K562 (cell line): Measurements from ENCODE around the gene HIVEP3. TPM values are rescaled to one million over a fixed set of nuclear protein-coding genes. Genes with fewer than 3 reads are reported as not detected.

Source experiments
- ADNP ChIP-seq: fragments of 200-800 bp; sonication (Bioruptor generic); IDR thresholded peaks from 2 replicates; pipeline ENCODE4 v1.6.1; 2016; ENCODE audit warnings: missing genetic modification characterization, missing compliant biosample characterization
- ATF7 ChIP-seq: fragments of 450-650 bp; IDR thresholded peaks from 2 replicates; pipeline ENCODE4 v1.7.1; 2014; ENCODE audit warnings: mild to moderate bottlenecking, moderate library complexity
- BACH1 ChIP-seq: fragments of 200-800 bp; sonication (Bioruptor generic); IDR thresholded peaks from 2 replicates; pipeline ENCODE4 v1.6.1; 2016; ENCODE audit warnings: missing genetic modification characterization, missing compliant biosample characterization
- BHLHE40 ChIP-seq: IDR thresholded peaks from 2 replicates; pipeline ENCODE4 v1.6.1; 2011; ENCODE audit warnings: low read length, improper control_type of control experiment
- CBFB ChIP-seq: sonication (generic); formaldehyde crosslinking; IDR thresholded peaks from 2 replicates; pipeline ENCODE4 v1.4.0; 2020; ENCODE audit warnings: mild to moderate bottlenecking, missing genetic modification reagents
- CBX5 ChIP-seq: IDR thresholded peaks from 2 replicates; pipeline ENCODE4 v1.6.1; 2014; ENCODE audit warnings: low read depth, borderline replicate concordance
- CSDE1 ChIP-seq, 2 experiments: fragments of 450-650 bp; IDR thresholded peaks; 2 replicates each; pipeline ENCODE4 v1.6.1; 2016; ENCODE audit warnings: mild to moderate bottlenecking in 1 of 2
- CTBP1 ChIP-seq: fragments of 450-650 bp; IDR thresholded peaks from 2 replicates; pipeline ENCODE4 v1.6.1; 2016; ENCODE audit warnings: borderline replicate concordance
- GATA2 ChIP-seq: sonication (generic); formaldehyde crosslinking; IDR thresholded peaks from 2 replicates; pipeline ENCODE4 v1.4.0; 2020; ENCODE audit warnings: mild to moderate bottlenecking, missing genetic modification reagents
- JUN ChIP-seq, 2 experiments: sonication (generic) in 1 of 2; formaldehyde crosslinking in 1 of 2; IDR thresholded peaks; 2 replicates each; pipeline versions ENCODE4 v1.6.1 to v1.8.0; 2012 to 2022; ENCODE audit warnings: borderline replicate concordance in 2 of 2, mild to moderate bottlenecking in 2 of 2, improper control_type of control experiment in 1 of 2, low read depth in 1 of 2, low read length in 1 of 2, missing genetic modification reagents in 1 of 2
- MCM3 ChIP-seq: fragments of 450-650 bp; IDR thresholded peaks from 2 replicates; pipeline ENCODE4 v1.6.1; 2016
- MGA ChIP-seq: fragments of 450-650 bp; IDR thresholded peaks from 2 replicates; pipeline ENCODE4 v1.6.1; 2016; ENCODE audit warnings: mild to moderate bottlenecking, moderate library complexity
- PHB ChIP-seq: fragments of 250-450 bp; sonication (Bioruptor Pico); IDR thresholded peaks from 2 replicates; pipeline ENCODE4 v1.5.0; 2021
- PRMT5 ChIP-seq: sonication (generic); formaldehyde crosslinking; IDR thresholded peaks from 2 replicates; pipeline ENCODE4 v1.5.0; 2020; ENCODE audit warnings: missing genetic modification reagents
- RCOR1 ChIP-seq, 2 experiments: IDR thresholded peaks; 2 replicates each; pipeline ENCODE4 v1.6.1; 2012; ENCODE audit warnings: low read depth in 2 of 2, low read length in 2 of 2, borderline replicate concordance in 1 of 2, improper control_type of control experiment in 1 of 2
- SMAD4 ChIP-seq: fragments of 250-450 bp; sonication (Bioruptor Pico); conservative IDR thresholded peaks from 2 replicates; pipeline ENCODE4 v1.8.0; 2021; ENCODE audit warnings: inconsistent platforms, mild to moderate bottlenecking, moderate library complexity
- SMARCA4 ChIP-seq: fragments of 450-650 bp; IDR thresholded peaks from 2 replicates; pipeline ENCODE4 v1.6.1; 2016
- ZFP36 ChIP-seq: fragments of 150-350 bp; IDR thresholded peaks from 2 replicates; pipeline ENCODE4 v1.6.1; 2018; ENCODE audit warnings: low read length, low read depth; ENCODE audit not compliant: partially characterized antibody
- ZKSCAN1 ChIP-seq: fragments of 150-350 bp; IDR thresholded peaks from 2 replicates; pipeline ENCODE4 v1.6.1; 2016; ENCODE audit warnings: low read depth, low read length
- polyA plus RNA-seq, 8 experiments: library from polyadenylated mRNA; depleted of rRNA in 4 of 8; stranded (reverse) in 5 of 8; unstranded in 3 of 8; fragments of >200 nt; fragmentation: Nextera tagmentation in 2 of 8; fragmentation: Illumina TruSeq in 1 of 8; extraction: Ambion mirVana in 2 of 8; extraction: Trizol in 1 of 8; gene quantifications; 2 replicates each; pipeline versions ENCODE4 v1.2.1 to v1.2.3, GENCODE V29; 2011 to 2014; ENCODE audit warnings: inconsistent platforms in 1 of 8, missing spikeins in 1 of 8
- total RNA-seq, 7 experiments: library from RNA; depleted of rRNA in 6 of 7; stranded (reverse); fragments of >200 nt in 6 of 7; fragmentation: Illumina TruSeq in 2 of 7; extraction: Trizol in 2 of 7; gene quantifications; 2 replicates each; pipeline versions ENCODE4 v1.2.1 to v1.2.3, GENCODE V29; 2011 to 2021; ENCODE audit warnings: low replicate concordance in 1 of 7

HIVEP3 gene
- total and polyA plus RNA-seq, 9 of the 15 experiments (the other 6 are each of a cell fraction or from before 2014, with no cell fraction given) = 0.09 to 0.58 (median 0.34) TPM; not detected in 1

GRCh38 chr1:41485605-41486004 lies 433.1 kb downstream of the HIVEP3 start (continued):
- TF ChIP-seq MGA (no peak), BACH1 (tag) (no peak), ZKSCAN1 (peak; percentile 96), MCM3 (no peak), SMARCA4 (peak; percentile 19; the same call in 1 of the 2 replicates), ADNP (tag) (no peak), RCOR1 (IDR thresholded peaks at IDR 0.05; ENCODE audit: borderline replicate concordance in 1 of 2, low read depth in 2 of 2, low read length in 2 of 2) (no peak), GATA2 (CRISPR knock-in tag) (peak; percentile 78), CBFB (CRISPR knock-in tag) (no peak), JUN (IDR thresholded peaks at IDR 0.05; ENCODE audit: borderline replicate concordance, low read depth, low read length) (peak; percentile 71; the same call in 1 of the 2 replicates), JUN (CRISPR knock-in tag; IDR thresholded peaks at IDR 0.05; ENCODE audit: borderline replicate concordance) (no peak), PHB (CRISPR knock-in tag) (no peak), PRMT5 (no peak), CTBP1 (peak; percentile 56; the same call in 1 of the 2 replicates), ZFP36 (peak; percentile 7), SMAD4 (peak; percentile 53; the same call in 1 of the 2 replicates), ATF7 (peak; percentile 43; the same call in 1 of the 2 replicates), BHLHE40 (peak; percentile 89), CSDE1 (IDR thresholded peaks at IDR 0.05) (no peak), CBX5 (no peak)
